ENCODE measurements around the gene ZNF575. TPM values are rescaled to one million over a fixed set of nuclear protein-coding genes. Genes with fewer than 3 reads are reported as not detected.
A peak's percentile ranks its signal among the peaks of the same experiment; 100 is the strongest.

Gene ZNF575
- total RNA-seq, 1 experiment from 2014 or later = 6.5 TPM

- Histone ChIP-seq H3K9me2 (ENCODE audit: insufficient read depth) (no peaks in the 10 kb centered on the region), H3K27me3 (ENCODE audit: insufficient read depth, low read depth) (no peaks in the 10 kb centered on the region), H3K4me1 (replicated peaks; ENCODE audit: insufficient read depth) (peaks cover 11% of the 10 kb centered on the region), H3K9me3 (ENCODE audit: insufficient read depth, low read depth) (no peaks in the 10 kb centered on the region), H3F3A (ENCODE audit: insufficient read depth, low read depth) (peaks cover 24% of the 10 kb centered on the region; the same call in 1 of the 2 replicates), H2AFZ (no peak overlapping the region), H3K36me3 (ENCODE audit: low read depth) (peaks cover 2% of the 10 kb centered on the region; the same call in 1 of the 2 replicates), H3K4me2 (no peak overlapping the region), H3K27ac (no peak overlapping the region), H3K79me2 (ENCODE audit: low read depth) (peaks cover 14% of the 10 kb centered on the region), H3K4me3 (no peak overlapping the region), H4K20me1 (ENCODE audit: insufficient read depth) (no peaks in the 10 kb centered on the region)
- ChIA-PET POLR2A (ENCODE audit: unreplicated experiment) (interaction anchor here (0.6 kb wide), 1 partner anchor 16 kb away, joined by 7 read pairs; no protein-coding TSS in a partner anchor), CTCF (interaction anchor here (0.5 to 0.6 kb wide), 5 partner anchors 17 to 238 kb away, joined by 3 to 9 read pairs (median 4); no protein-coding TSS in a partner anchor)
- no TSS peak for BruUV-seq (replicated peaks)
- DNase-seq = no peak
- TF ChIP-seq EZH2 (IDR thresholded peaks at IDR 0.05; ENCODE audit: low read depth) (no peak), CTCF (conservative IDR thresholded peaks at IDR 0.05) (no peak)
- intact Hi-C loops (cut with micrococcal nuclease; ENCODE audit: unreplicated experiment) = no loop called here
Measured at GRCh38 chr19:43501661-43502418, 31.1 kb upstream of the ZNF575 start.

DNA sequence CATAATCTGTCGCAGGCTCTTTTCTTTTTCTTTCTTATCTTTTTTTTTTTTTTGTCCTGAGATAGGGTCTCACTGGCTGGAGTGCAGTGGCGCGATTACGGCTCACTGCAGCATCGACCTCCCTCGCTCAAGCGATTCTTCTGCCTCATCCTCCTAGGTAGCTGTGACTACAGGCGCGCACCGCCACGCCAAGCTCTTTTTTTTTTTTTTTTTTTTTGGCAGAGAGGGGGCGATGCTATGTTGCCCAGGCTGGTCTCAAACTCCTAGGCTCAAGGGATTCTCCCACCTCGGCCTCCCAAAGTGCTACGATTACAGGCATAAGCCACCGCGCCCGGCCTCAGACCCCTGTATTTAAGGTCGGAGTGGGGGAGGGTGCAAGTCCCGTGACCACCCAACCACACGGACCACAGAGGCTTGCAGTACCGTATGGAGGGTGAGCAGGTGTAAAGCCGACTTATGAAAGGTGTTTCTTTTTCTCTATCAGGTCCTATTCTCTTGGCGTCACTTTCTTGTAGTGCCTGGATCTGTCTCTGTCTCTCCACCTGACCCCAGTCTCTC lies 30.5 kb upstream of the ZNF575 start:
- Histone ChIP-seq H3K79me2 (ENCODE audit: low read depth) (peaks cover 14% of the 10 kb centered on the region), H3K9me2 (ENCODE audit: insufficient read depth) (no peaks in the 10 kb centered on the region), H3F3A (ENCODE audit: insufficient read depth, low read depth) (peaks cover 24% of the 10 kb centered on the region; the same call in 1 of the 2 replicates), H3K4me2 (peak overlapping the region; percentile 91; the same call in 1 of the 2 replicates), H3K36me3 (ENCODE audit: low read depth) (no peaks in the 10 kb centered on the region; the same call in 1 of the 2 replicates), H3K4me3 (no peak overlapping the region), H3K4me1 (replicated peaks; ENCODE audit: insufficient read depth) (peaks cover 11% of the 10 kb centered on the region), H3K27ac (no peak overlapping the region), H2AFZ (no peak overlapping the region), H3K27me3 (ENCODE audit: insufficient read depth, low read depth) (no peaks in the 10 kb centered on the region), H4K20me1 (ENCODE audit: insufficient read depth) (no peaks in the 10 kb centered on the region), H3K9me3 (ENCODE audit: insufficient read depth, low read depth) (no peaks in the 10 kb centered on the region)
- no peak for DNase-seq
- intact Hi-C loops (cut with micrococcal nuclease; ENCODE audit: unreplicated experiment) = no loop called here
- CTCF ChIA-PET = interaction anchor here (0.5 to 0.6 kb wide), 5 partner anchors 17 to 239 kb away, joined by 3 to 9 read pairs (median 4); no protein-coding TSS in a partner anchor
- TF ChIP-seq EZH2 (IDR thresholded peaks at IDR 0.05; ENCODE audit: low read depth) (no peak), CTCF (conservative IDR thresholded peaks at IDR 0.05) (no peak)
- BruUV-seq (replicated peaks) = no TSS peak
- POLR2A ChIA-PET (ENCODE audit: unreplicated experiment) = interaction anchor here (0.6 kb wide), 1 partner anchor 15 kb away, joined by 7 read pairs; no protein-coding TSS in a partner anchor
